A549 (cell line): ENCODE measurements around the gene MYBPHL. TPM values are rescaled to one million over a fixed set of nuclear protein-coding genes. Genes with fewer than 3 reads are reported as not detected.

ENCODE experiments used
- ATAC-seq, 2 experiments: fragments of 200-7000 bp in 1 of 2; fragments of >200 bp in 1 of 2; cut with Nextera tagmentation in 1 of 2; cut with Tn5 transposase in 1 of 2; 3 replicates each; pipeline versions ENCODE4 v1.8.0 to v1.9.1; 2018 to 2020; ENCODE audit warnings: mild to moderate bottlenecking in 1 of 2, moderate library complexity in 1 of 2
- CTCF ChIA-PET: fragments of 300-600 bp; sonication (Branson Sonifier 250); formaldehyde crosslinking; extraction: SDS; loops from one replicate; lab custom pipeline; 2021; ENCODE audit warnings: antibody characterized with exemption, inconsistent platforms; lab: Yijun Ruan, JAX
- POLR2A ChIA-PET: fragments of 350-600 bp; formaldehyde crosslinking; extraction: SDS; loops from one replicate; lab custom pipeline; 2021; ENCODE audit warnings: antibody characterized with exemption, inconsistent platforms; lab: Yijun Ruan, JAX
- DNase-seq, 2 experiments: peaks; one replicate each; pipeline versions ENCODE4 v3.0.0 to v3.0.0-alpha.2; 2011 to 2016; ENCODE audit warnings: low read depth in 1 of 2, low spot score in 1 of 2
- FAIRE-seq: peaks from 2 replicates; lab custom pipeline; 2011; peaks lifted over from hg19 to GRCh38; lab: Jason Lieb, UNC
- H3K27ac ChIP-seq, 2 experiments: fragments of >200 bp; sonication (Bioruptor Twin); formaldehyde crosslinking; 3 replicates each; pipeline ENCODE4 v1.5.1; 2016 to 2017
- H3K4me1 ChIP-seq: fragments of >200 bp; sonication (Bioruptor Twin); formaldehyde crosslinking; 3 replicates; pipeline ENCODE4 v1.6.1; 2016
- H3K4me2 ChIP-seq: fragments of >200 bp; sonication (Bioruptor Twin); formaldehyde crosslinking; 3 replicates; pipeline ENCODE4 v1.6.1; 2016
- H3K4me3 ChIP-seq: fragments of >200 bp; sonication (Bioruptor Twin); formaldehyde crosslinking; 3 replicates; pipeline ENCODE4 v1.5.1; 2016
- H3K9me3 ChIP-seq: fragments of >200 bp; sonication (Bioruptor Twin); formaldehyde crosslinking; 3 replicates; pipeline ENCODE4 v1.6.1; 2016
- CEBPB ChIP-seq, 2 experiments: fragments of >200 bp in 1 of 2; sonication (Bioruptor Twin) in 1 of 2; formaldehyde crosslinking in 1 of 2; IDR thresholded peaks; 2 replicates each; pipeline ENCODE4 v1.6.1; 2012 to 2016
- CHD4 ChIP-seq: fragments of 200-600 bp; sonication (generic); IDR thresholded peaks from 2 replicates; pipeline ENCODE4 v1.6.1; 2016; ENCODE audit warnings: antibody characterized with exemption, mild to moderate bottlenecking, borderline replicate concordance
- EHF ChIP-seq: fragments of 250-450 bp; sonication (Bioruptor Pico); IDR thresholded peaks from 2 replicates; pipeline ENCODE4 v1.5.0; 2020; ENCODE audit warnings: mild to moderate bottlenecking
- EP300 ChIP-seq, 2 experiments: fragments of >200 bp; sonication (Bioruptor Twin); formaldehyde crosslinking; IDR thresholded peaks; 2 replicates in 1 of 2; 3 replicates in 1 of 2; pipeline ENCODE4 v1.6.1; 2016 to 2017
- HDAC2 ChIP-seq: fragments of 200-600 bp; sonication (generic); IDR thresholded peaks from 2 replicates; pipeline ENCODE4 v1.6.1; 2016
- HMGXB4 ChIP-seq: fragments of 250-450 bp; sonication (Bioruptor Pico); IDR thresholded peaks from 2 replicates; pipeline ENCODE4 v1.5.0; 2021; ENCODE audit warnings: mild to moderate bottlenecking, moderate library complexity, borderline replicate concordance
- KDM1A ChIP-seq: fragments of 200-600 bp; sonication (generic); IDR thresholded peaks from 2 replicates; pipeline ENCODE4 v1.6.1; 2016; ENCODE audit warnings: low read depth, mild to moderate bottlenecking
- MAFK ChIP-seq: fragments of 450-650 bp; IDR thresholded peaks from 2 replicates; pipeline ENCODE4 v1.6.1; 2014; ENCODE audit not compliant: partially characterized antibody
- MAZ ChIP-seq: fragments of 150-350 bp; IDR thresholded peaks from 2 replicates; pipeline ENCODE4 v1.6.1; 2014; ENCODE audit warnings: antibody characterized with exemption, low read depth, low read length, borderline replicate concordance
- MYC ChIP-seq: IDR thresholded peaks from 2 replicates; pipeline ENCODE4 v1.6.1; 2012; ENCODE audit warnings: mild to moderate bottlenecking, inconsistent platforms, low read length, improper control_type of control experiment, borderline replicate concordance
- PHF8 ChIP-seq: fragments of 200-600 bp; sonication (generic); IDR thresholded peaks from 2 replicates; pipeline ENCODE4 v1.6.1; 2016; ENCODE audit warnings: low read depth, mild to moderate bottlenecking, antibody characterized with exemption, moderate library complexity, borderline replicate concordance
- POLR2AphosphoS2 ChIP-seq: conservative IDR thresholded peaks from 2 replicates; pipeline ENCODE4 v1.6.1; 2012; ENCODE audit warnings: low read length, improper control_type of control experiment, inconsistent platforms
- RAD21 ChIP-seq, 2 experiments: fragments of >200 bp in 1 of 2; sonication (Bioruptor Twin) in 1 of 2; formaldehyde crosslinking in 1 of 2; IDR thresholded peaks in 1 of 2; conservative IDR thresholded peaks in 1 of 2; 2 replicates in 1 of 2; 3 replicates in 1 of 2; pipeline ENCODE4 v1.6.1; 2012 to 2018; ENCODE audit warnings: inconsistent platforms in 1 of 2
- RNF2 ChIP-seq: fragments of 200-600 bp; sonication (generic); IDR thresholded peaks from 2 replicates; pipeline ENCODE4 v1.6.1; 2016; ENCODE audit warnings: low read depth, mild to moderate bottlenecking, antibody characterized with exemption, moderate library complexity, borderline replicate concordance
- SMC3 ChIP-seq: fragments of >200 bp; sonication (Bioruptor Twin); formaldehyde crosslinking; IDR thresholded peaks from 3 replicates; pipeline ENCODE4 v1.6.1; 2018; ENCODE audit warnings: inconsistent platforms
- ZC3H11A ChIP-seq: fragments of 450-650 bp; IDR thresholded peaks from 2 replicates; pipeline ENCODE4 v1.6.1; 2014; ENCODE audit warnings: antibody characterized with exemption, mild to moderate bottlenecking
- WGBS: methylation state at CpG from one replicate; pipeline ENCODE4 v1.1.6; 2017; ENCODE audit errors: missing lambda C conversion rate; 5-methylcytosine and 5-hydroxymethylcytosine counted together
- polyA plus RNA-seq, 4 experiments: library from polyadenylated mRNA; depleted of rRNA in 3 of 4; stranded (reverse); fragments of >200 nt; fragmentation: RNase III in 1 of 4; extraction: RNeasy Plus Mini Kit Qiagen cat#74134 plus additional on column Dnase treatment in 1 of 4; gene quantifications; 2 replicates in 3 of 4; 3 replicates in 1 of 4; pipeline ENCODE4 v1.2.3, GENCODE V29; 2011 to 2017
- TF ChIP-seq, protein P1 (sequence below): fragments of 450-650 bp; IDR thresholded peaks from 2 replicates; pipeline ENCODE4 v1.6.1; 2014; ENCODE audit warnings: antibody characterized with exemption
- TF ChIP-seq, protein P2 (sequence below): fragments of 250-450 bp; sonication (Bioruptor Pico); IDR thresholded peaks from 2 replicates; pipeline ENCODE4 v1.5.0; 2020; ENCODE audit warnings: low read depth, mild to moderate bottlenecking, moderate library complexity

MYBPHL gene
- polyA plus RNA-seq, 2 of the 4 experiments (the other 2 are of a cell fraction): not detected

GRCh38 chr1:109263597-109264378 lies 43.0 kb downstream of the MYBPHL start (continued):
- no peak for TF ChIP-seq CEBPB (IDR thresholded peaks at IDR 0.05)
- TF ChIP-seq RAD21 (conservative IDR thresholded peaks at IDR 0.05 in 1 of 2, IDR thresholded peaks at IDR 0.05 in 1 of 2): peak; percentile 89 to 94

DNA sequence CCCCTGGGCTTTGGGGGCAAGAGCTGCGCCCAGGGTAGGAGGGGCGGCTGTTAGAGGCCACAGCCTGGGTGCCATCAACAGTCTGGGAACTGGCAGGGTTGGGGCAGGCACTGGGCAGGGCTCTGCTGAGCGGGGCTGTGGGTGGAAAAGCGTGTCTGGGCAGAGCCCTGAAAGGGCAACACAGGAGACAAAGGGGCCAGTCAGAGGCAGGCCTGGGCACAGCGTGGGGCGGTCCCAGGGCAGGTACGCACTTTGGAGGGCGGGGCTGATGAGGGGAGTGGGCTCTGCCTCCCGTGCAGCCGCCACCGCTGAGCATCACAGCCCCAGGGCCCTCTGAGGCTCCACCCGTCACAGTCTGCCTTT lies 43.6 kb downstream of the MYBPHL start:
- TF ChIP-seq SMC3 (no peak), KDM1A (no peak), POLR2AphosphoS2 (no peak), RAD21 (conservative IDR thresholded peaks at IDR 0.05 in 1 of 2, IDR thresholded peaks at IDR 0.05 in 1 of 2) (no peak), MAZ (no peak), RNF2 (no peak), EP300 (IDR thresholded peaks at IDR 0.05) (no peak), ZC3H11A (no peak)
- TF ChIP-seq, protein P1, sequence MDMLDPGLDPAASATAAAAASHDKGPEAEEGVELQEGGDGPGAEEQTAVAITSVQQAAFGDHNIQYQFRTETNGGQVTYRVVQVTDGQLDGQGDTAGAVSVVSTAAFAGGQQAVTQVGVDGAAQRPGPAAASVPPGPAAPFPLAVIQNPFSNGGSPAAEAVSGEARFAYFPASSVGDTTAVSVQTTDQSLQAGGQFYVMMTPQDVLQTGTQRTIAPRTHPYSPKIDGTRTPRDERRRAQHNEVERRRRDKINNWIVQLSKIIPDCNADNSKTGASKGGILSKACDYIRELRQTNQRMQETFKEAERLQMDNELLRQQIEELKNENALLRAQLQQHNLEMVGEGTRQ: no peak
- TF ChIP-seq, protein P2, sequence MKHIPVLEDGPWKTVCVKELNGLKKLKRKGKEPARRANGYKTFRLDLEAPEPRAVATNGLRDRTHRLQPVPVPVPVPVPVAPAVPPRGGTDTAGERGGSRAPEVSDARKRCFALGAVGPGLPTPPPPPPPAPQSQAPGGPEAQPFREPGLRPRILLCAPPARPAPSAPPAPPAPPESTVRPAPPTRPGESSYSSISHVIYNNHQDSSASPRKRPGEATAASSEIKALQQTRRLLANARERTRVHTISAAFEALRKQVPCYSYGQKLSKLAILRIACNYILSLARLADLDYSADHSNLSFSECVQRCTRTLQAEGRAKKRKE (CRISPR knock-in tag): no peak
- TF ChIP-seq, all 56 proteins: peak for 0
- DNase-seq (no peak), ATAC-seq (peak; percentile 11 to 21; a peak in 4 of 6 replicates), FAIRE-seq (no peak)
- Histone ChIP-seq H3K4me1 (no peaks in the 10 kb centered on the region; the same call in 2 of the 3 replicates), H3K9me3 (no peaks in the 10 kb centered on the region), H3K27ac (peak overlapping the region in 1 of 2 experiments; percentile 57; a peak in 2 of 6 replicates), H3K4me2 (no peak overlapping the region), H3K4me3 (no peak overlapping the region)
- ChIA-PET POLR2A (no interaction called here), CTCF (interaction anchor here (0.6 to 4.1 kb wide), 20 partner anchors 10 to 269 kb away, joined by 3 to 69 read pairs (median 4); partner anchors contain the start of genes CELSR2, PSRC1, SARS1 and SORT1)
- 90% methylated on average over 2 of the region's 12 CpGs for WGBS

DNA sequence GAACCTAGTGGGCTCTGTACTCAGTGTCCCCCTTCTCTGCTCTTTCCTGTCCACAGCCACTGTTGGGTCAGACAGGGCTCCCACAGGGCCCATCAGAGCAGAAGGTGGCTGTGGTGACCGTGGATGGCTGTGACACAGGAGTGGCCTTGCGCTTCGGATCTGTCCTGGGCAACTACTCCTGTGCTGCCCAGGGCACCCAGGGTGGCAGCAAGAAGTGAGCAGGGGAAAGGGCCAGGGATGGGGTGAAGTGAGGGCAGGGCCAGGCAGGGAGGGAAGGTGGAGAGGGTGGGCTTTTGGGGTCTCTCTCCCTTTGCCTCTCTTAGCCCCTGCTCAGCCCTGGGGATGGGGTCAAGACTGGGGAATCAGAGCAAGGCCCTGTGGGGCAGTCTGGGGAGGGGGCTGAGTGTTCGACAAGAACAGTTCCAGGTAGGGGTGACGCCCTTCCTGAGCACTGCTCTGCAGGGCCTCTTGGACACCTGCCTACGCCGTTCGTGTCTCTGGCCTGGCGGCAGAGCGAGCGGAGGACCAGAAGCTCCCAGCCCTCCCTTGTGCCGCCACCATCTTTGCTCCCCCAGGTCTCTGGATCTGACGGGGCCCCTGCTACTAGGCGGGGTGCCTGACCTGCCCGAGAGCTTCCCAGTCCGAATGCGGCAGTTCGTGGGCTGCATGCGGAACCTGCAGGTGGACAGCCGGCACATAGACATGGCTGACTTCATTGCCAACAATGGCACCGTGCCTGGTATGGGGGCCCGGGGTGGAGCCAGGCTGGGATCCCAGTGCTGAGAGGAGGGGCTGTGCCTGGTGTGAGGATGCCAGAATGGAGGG lies 44.4 kb downstream of the MYBPHL start:
- ATAC-seq (no peak), FAIRE-seq (no peak), DNase-seq (no peak)
- Histone ChIP-seq H3K4me3 (no peak overlapping the region), H3K4me1 (no peaks in the 10 kb centered on the region; the same call in 2 of the 3 replicates), H3K4me2 (no peak overlapping the region), H3K9me3 (no peaks in the 10 kb centered on the region), H3K27ac (no peak overlapping the region)
- ChIA-PET CTCF (interaction anchor here (0.6 to 4.1 kb wide), 11 partner anchors 9 to 270 kb away, joined by 3 to 69 read pairs (median 5); partner anchors contain the start of gene SORT1), POLR2A (no interaction called here)
- TF ChIP-seq MAFK (no peak), POLR2AphosphoS2 (no peak), PHF8 (no peak), EHF (CRISPR knock-in tag) (no peak), HDAC2 (no peak), MYC (no peak), CHD4 (no peak), HMGXB4 (CRISPR knock-in tag) (no peak)
- WGBS: 84% methylated on average over 7 of the region's 22 CpGs
